ENCODE measurements around the gene DUOXA2.

GRCh38 chr15:45123397-45123796 is 9.3 kb downstream of the DUOXA2 start:
- TF ChIP-seq POLR2AphosphoS5 (IDR thresholded peaks at IDR 0.05; ENCODE audit: borderline replicate concordance, low read depth, low read length) (no peak), EZH2 (IDR thresholded peaks at IDR 0.05) (no peak), FOXP2 (optimal IDR thresholded peaks at IDR 0.05; ENCODE audit: control extremely low read depth, extremely low read length, insufficient read depth) (no peak)
